Muscle layer of colon (tissue), 2 donors: ENCODE data around the gene TMC6.

Source experiments
- H3K27ac ChIP-seq: one replicate; pipeline ENCODE4 v1.7.0; 2013; ENCODE audit warnings: low read depth, mild to moderate bottlenecking, low read length, moderate library complexity
- H3K27me3 ChIP-seq, 2 donors: one replicate each; pipeline ENCODE4 v1.7.0; 2013; ENCODE audit warnings: low read length in 2 of 2, mild to moderate bottlenecking in 2 of 2; ENCODE audit not compliant: insufficient read depth in 2 of 2, control insufficient read depth in 1 of 2
- H3K36me3 ChIP-seq: one replicate; pipeline ENCODE4 v1.7.0; 2013; ENCODE audit warnings: mild to moderate bottlenecking, low read length; ENCODE audit not compliant: insufficient read depth
- H3K4me1 ChIP-seq: one replicate; pipeline ENCODE4 v1.7.0; 2013; ENCODE audit warnings: mild to moderate bottlenecking, low read length; ENCODE audit not compliant: insufficient read depth
- H3K4me3 ChIP-seq, 2 donors: one replicate each; pipeline ENCODE4 v1.7.0; 2013; ENCODE audit warnings: low read length in 2 of 2, low read depth in 1 of 2, mild to moderate bottlenecking in 1 of 2, moderate library complexity in 1 of 2
- H3K9ac ChIP-seq: one replicate; pipeline ENCODE4 v1.7.0; 2013; ENCODE audit warnings: low read length
- H3K9me3 ChIP-seq: one replicate; pipeline ENCODE4 v1.7.0; 2013; ENCODE audit warnings: mild to moderate bottlenecking, low read length
- donor health status: abdominal sarcoma.
- donor health status: Adenocarcinoma of cecum.

The TMC6 gene

DNA sequence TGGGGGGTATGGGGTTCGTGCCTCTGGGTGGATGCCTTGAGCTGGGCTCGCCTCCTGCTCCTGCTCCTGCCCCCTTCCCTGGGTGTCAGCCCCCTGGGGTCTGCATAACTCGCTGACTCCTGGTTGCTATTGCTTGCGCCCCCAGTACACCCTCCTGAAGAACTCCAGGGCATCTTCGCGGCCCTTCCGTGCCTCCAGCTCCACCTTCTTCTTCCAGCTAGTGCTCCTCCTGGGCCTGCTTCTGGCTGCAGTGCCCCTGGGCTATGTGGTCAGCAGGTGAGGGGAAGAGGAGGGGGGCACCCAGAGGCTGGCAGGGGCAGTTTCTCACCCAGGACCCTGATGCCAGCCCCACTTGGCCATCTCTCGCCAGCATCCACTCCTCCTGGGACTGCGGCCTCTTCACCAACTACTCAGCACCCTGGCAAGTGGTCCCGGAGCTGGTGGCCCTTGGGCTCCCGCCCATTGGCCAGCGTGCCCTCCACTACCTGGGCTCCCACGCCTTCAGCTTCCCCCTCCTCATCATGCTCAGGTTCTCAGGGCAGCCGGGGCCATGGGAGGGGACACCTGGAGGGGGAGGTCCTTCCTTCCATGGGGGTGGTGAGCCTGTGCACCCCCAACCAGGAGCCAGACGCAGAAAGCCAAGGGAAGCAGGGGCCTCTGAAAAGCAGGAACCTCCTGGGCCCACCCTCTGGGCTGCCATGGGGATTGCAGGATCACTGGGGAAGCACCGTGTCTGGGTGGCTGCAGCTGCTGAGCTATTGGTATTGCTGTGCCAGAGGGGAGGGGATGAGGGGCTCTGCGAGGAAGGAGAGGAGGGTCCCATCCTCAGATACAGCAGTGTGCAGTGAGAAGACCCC, 9.9 kb upstream of the TMC6 start:
- H3K4me3 ChIP-seq, result no peak overlapping the region
- H3K36me3 ChIP-seq, result no peaks in the 10 kb centered on the region
- H3K27ac ChIP-seq, result no peak overlapping the region
- H3K9ac ChIP-seq, result no peak overlapping the region
- peaks cover 0 to 6% of the 10 kb centered on the region in 2 donors for H3K27me3 ChIP-seq
- H3K4me1 ChIP-seq, result no peaks in the 10 kb centered on the region
- H3K9me3 ChIP-seq, result no peaks in the 10 kb centered on the region

DNA sequence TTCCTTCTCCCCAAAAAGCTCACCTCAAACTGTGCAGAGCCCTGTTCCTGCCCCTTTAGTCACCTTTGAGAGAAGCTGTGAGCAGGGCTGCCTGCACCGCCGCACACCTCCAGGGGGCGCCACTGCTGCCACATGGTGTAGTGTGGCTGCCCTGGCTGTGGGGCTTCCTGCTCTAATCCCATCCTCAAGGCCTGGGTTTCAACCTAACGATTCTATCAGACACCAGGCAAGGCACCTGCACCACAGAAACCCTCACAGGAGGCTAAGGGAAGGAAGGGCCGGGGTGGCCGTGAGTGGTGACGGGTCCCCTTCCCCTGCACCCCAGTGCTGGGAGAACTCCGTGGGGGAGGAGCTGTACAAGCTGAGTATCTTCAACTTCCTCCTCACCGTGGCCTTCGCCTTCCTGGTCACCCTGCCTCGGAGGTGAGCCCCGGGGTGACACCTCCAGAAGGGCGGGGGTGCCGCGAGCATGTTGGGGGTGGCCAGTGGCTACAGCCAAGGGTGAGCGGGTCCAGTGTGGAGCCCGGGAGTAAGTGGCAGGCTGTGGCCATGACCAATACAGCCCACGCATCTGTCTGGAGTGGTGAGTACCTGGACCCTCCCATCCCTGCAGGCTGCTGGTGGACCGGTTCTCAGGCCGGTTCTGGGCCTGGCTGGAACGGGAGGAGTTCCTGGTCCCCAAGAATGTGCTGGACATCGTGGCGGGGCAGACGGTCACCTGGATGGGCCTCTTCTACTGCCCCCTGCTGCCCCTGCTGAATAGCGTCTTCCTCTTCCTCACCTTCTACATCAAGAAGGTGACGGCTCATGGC, 9.0 kb upstream of the TMC6 start:
- H3K27ac ChIP-seq, result no peak overlapping the region
- no peak overlapping the region for H3K4me3 ChIP-seq
- peaks cover 0 to 8% of the 10 kb centered on the region in 2 donors for H3K27me3 ChIP-seq
- no peak overlapping the region for H3K9ac ChIP-seq
- no peaks in the 10 kb centered on the region for H3K36me3 ChIP-seq
- H3K9me3 ChIP-seq, result no peaks in the 10 kb centered on the region
- no peaks in the 10 kb centered on the region for H3K4me1 ChIP-seq

DNA sequence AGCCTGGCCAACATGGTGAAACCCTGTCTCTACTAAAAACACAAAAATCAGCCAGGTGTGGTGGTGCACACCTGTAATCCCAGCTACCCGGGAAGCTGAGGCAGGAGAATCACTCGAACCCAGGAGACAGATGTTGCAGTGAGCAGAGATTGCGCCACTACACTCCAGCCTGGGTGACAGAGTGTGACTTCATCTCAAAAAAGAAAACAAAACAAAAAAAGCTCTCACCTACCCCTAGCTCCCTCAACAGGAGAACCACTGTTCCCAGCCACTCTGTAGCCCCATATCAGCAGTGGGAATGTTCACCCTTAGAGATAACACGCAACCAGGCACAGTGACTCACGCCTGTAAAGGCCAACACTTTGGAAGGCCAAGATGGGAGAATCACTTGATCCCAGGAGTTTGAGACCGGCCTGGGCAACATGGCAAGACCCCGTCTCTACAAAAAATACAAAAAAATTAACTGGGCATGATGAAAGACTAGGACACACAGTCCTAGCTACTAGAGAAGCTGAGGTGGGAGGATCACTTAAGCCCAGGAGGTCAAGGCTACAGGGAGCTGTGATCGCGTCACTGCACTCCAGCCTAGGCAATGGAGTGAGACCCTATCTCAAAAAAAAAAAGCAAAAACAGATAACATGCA, 7.4 kb upstream of the TMC6 start:
- H3K36me3 ChIP-seq, result no peaks in the 10 kb centered on the region
- H3K9ac ChIP-seq, result no peak overlapping the region
- H3K4me3 ChIP-seq, result no peak overlapping the region
- peaks cover 0 to 24% of the 10 kb centered on the region in 2 donors for H3K27me3 ChIP-seq
- no peaks in the 10 kb centered on the region for H3K9me3 ChIP-seq
- no peak overlapping the region for H3K27ac ChIP-seq
- H3K4me1 ChIP-seq, result no peaks in the 10 kb centered on the region

DNA sequence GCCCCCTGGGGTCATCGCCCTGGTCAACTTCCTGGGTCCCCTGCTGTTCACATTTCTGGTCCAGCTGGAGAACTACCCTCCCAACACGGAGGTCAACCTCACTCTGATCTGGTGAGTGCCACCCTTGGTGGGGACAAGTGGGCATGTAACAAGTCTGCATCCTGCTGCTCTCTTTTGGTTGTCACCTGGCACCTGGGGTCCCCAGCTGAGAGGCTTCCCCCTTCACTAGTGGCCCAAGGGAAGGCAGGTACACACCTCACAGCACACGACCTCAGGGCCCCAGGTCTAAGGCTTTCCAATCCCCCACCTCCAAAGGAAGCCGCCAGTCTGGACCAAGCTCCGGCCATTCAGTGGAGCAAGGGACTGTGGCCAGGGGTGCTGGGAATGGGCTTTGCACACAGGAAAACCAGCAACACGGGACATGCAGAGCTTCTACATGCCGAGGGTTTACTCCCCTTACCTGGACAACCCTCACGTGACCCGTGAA, 6.4 kb upstream of the TMC6 start:
- H3K27ac ChIP-seq, result no peak overlapping the region
- peaks cover 0 to 34% of the 10 kb centered on the region in 2 donors for H3K27me3 ChIP-seq

DNA sequence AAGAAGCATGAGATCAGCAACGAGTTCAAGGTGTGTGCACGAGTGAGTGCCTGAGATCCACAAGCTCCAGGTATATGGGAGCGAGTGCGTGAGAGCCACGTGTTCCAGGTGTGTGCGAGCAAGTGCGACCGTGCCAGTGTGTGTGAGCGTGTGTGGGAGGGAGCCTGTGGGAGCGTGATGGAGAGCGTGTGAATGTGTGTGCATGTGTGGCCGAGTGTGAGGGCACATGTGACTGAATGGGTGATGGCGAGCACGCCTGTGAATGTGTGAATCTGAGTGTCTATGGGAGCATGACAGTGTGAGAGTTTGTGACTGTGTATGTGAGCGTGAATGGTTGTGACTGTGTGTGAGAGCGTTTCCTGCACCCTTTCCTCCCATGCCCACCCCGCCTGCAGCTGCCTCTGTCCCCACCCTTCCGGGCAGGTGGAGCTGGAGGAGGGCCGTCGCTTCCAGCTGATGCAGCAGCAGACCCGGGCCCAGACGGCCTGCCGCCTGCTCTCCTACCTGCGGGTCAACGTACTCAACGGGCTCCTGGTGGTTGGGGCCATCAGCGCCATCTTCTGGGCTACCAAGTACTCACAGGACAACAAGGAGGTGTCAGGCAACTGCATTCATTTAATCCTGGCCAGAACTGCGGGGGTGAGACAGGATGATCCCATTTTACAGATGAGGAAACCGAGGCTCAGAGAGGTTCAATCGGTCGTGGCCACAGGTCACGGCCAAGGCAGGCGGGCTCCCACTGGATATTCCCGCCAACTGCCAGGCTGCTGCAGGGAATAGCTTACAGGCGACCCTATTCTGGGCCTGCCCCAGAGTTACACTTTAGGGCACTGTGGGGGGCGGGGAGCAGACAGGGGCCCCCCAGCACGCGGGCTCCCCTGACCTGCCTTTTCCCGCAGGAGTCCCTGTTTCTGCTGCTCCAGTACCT, 5.7 kb upstream of the TMC6 start:
- peaks cover 5% of the 10 kb centered on the region for H3K4me1 ChIP-seq
- H3K9ac ChIP-seq, result no peak overlapping the region
- H3K4me3 ChIP-seq, result no peak overlapping the region
- no peaks in the 10 kb centered on the region for H3K9me3 ChIP-seq
- peaks cover 0 to 41% of the 10 kb centered on the region in 2 donors for H3K27me3 ChIP-seq
- no peaks in the 10 kb centered on the region for H3K36me3 ChIP-seq
- H3K27ac ChIP-seq, result no peak overlapping the region

More for the DNA sequence above, 6.4 kb upstream of the TMC6 start:
- Histone ChIP-seq H3K9me3 (no peaks in the 10 kb centered on the region), H3K36me3 (no peaks in the 10 kb centered on the region), H3K4me1 (peaks cover 5% of the 10 kb centered on the region), H3K9ac (no peak overlapping the region), H3K4me3 (no peak overlapping the region)

DNA sequence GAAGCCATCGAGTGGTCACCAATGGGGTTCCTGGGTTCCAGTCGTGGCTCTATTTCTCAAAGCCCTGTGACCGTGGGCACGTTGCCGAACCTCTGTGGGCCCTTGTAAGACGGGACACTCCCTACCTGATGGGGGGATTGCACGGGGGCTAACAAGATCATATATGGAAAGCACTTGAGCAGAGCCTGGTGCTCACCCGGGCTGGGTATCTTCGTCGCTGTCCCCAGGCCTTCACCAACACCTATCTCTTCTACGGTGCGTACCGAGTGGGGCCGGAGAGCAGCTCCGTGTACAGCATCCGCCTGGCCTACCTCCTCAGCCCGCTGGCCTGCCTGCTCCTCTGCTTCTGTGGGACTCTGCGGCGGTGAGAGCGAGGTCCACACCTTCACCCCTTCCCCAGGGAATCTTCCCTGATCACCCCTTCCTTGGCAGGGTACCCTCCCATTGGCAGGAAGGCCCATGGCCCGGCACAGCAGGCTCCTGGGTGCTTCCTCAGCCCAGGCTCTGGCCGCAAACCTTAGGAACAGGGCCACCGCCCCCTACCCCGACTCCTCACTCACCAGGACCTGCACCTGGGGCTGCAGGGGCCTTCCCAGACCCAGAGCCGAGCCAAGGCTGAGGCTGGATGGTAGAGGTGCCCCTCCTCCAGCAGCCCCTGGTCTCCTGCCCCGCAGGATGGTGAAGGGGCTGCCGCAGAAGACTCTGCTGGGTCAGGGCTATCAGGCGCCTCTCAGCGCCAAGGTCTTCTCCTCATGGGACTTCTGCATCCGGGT, 4.8 kb upstream of the TMC6 start:
- Histone ChIP-seq H3K4me3 (no peak overlapping the region), H3K27ac (no peak overlapping the region), H3K4me1 (peaks cover 5% of the 10 kb centered on the region), H3K9ac (no peak overlapping the region), H3K9me3 (no peaks in the 10 kb centered on the region), H3K36me3 (no peaks in the 10 kb centered on the region), H3K27me3 (peaks cover 0 to 49% of the 10 kb centered on the region in 2 donors)

DNA sequence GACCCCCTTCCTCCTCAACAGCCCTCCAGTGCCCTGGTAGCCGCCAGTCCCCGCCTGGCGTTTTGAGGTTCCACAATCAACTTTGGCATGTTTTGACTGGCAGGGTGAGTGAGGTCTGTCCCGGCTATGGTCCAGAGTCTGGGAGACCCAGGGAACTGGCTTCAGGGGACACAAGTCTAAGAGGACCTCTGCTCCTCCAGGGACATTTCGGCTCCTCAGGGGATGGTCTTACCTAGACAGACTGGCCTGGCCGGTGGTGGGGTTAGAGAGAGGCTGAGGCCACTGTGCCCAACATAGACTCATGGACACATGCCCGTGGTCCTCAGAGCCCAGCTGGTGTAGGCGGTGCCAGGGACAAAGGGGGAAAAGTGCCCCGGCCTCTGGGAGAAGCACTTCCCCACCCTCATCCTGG, 4.2 kb upstream of the TMC6 start:
- H3K4me1 ChIP-seq, result peaks cover 5% of the 10 kb centered on the region
- H3K27me3 ChIP-seq, result peaks cover 0 to 54% of the 10 kb centered on the region in 2 donors
- no peak overlapping the region for H3K27ac ChIP-seq

DNA sequence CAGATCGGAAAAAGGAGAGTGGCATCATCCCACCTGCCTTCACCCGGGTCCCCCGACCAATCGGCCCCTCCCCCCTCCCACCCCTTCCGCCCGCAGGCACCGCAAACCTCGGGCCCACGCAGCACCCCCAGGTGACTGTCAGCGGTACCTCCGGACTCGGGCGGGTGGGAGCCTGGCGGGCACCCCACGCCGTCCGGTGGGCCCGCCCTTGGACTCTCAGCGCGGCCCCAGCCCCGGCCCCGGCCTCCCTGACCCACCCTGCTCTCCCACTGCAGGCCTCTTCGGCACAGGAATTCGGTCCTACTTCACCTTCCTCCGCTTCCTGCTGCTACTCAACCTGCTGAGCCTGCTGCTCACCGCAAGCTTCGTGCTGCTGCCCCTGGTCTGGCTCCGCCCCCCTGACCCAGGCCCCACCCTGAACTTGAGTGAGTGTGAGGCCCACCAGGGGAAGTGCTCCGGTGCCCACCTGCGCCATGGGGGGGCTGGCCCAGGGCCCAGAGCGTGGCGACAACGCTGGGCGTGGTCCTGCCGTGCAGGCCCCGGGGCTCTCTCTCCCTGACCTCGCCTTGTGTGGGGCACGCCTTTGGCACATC, 3.6 kb upstream of the TMC6 start:
- Histone ChIP-seq H3K4me3 (no peak overlapping the region), H3K9ac (no peak overlapping the region), H3K9me3 (no peaks in the 10 kb centered on the region), H3K36me3 (no peaks in the 10 kb centered on the region), H3K27ac (no peak overlapping the region), H3K4me1 (peaks cover 5% of the 10 kb centered on the region), H3K27me3 (peaks cover 0 to 60% of the 10 kb centered on the region in 2 donors)

More for the DNA sequence above, 4.2 kb upstream of the TMC6 start:
- H3K9ac ChIP-seq, result no peak overlapping the region
- no peaks in the 10 kb centered on the region for H3K36me3 ChIP-seq
- H3K4me3 ChIP-seq, result no peak overlapping the region
- H3K9me3 ChIP-seq, result no peaks in the 10 kb centered on the region

DNA sequence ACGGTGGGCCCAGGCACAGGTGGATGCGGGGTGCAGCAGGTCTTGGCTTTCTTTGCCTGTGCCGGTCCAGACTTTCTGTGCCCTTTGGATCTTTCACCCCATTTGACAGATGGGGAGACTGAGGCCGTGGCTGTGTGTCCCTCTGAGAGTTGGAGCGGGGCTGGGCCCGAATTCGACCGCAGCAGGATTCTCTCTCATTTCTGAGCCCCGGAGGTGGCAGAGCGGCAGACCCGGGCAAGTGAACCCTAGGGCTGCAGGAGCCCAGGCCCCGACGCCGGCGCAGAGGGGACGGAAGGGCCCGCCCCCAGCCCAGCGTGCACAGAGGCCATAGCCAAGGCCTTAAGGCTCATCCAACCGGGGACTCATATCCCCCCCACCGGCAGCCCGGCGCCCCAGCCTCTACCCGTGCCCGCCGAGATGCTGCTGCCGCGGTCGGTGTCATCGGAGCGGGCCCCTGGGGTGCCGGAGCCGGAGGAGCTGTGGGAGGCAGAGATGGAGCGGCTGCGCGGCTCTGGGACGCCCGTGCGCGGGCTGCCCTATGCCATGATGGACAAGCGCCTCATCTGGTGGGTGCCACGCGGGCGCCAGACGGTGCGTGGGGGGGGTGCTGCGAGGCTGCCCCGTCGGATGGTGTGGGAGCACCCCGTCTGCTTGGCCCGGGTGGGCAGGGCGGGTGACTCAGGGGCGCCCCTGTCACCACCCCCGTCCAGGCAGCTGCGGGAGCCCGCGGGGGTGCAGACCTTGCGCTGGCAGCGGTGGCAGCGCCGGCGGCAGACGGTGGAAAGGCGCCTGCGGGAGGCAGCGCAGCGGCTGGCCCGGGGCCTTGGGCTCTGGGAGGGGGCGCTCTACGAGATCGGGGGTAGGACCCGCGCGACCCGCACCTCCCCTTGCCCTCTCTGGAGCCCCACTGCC, 2.9 kb upstream of the TMC6 start:
- Histone ChIP-seq H3K4me3 (no peak overlapping the region), H3K9me3 (no peaks in the 10 kb centered on the region), H3K27me3 (peaks cover 0 to 60% of the 10 kb centered on the region in 2 donors), H3K27ac (no peak overlapping the region), H3K36me3 (no peaks in the 10 kb centered on the region), H3K4me1 (peaks cover 8% of the 10 kb centered on the region), H3K9ac (no peak overlapping the region)
